ENCODE measurements around the gene MYEOV. TPM values are rescaled to one million over a fixed set of nuclear protein-coding genes. Genes with fewer than 3 reads are reported as not detected.

The MYEOV gene
- total RNA-seq, 4 donors from 2014 or later: 4.8 to 26.7 (median 9.4) TPM

- Histone ChIP-seq H3K27ac (peak overlapping the region in 3 of 4 donors; percentile 75 to 81 (median 80)), H3K9me3 (no peaks in the 10 kb centered on the region), H3K4me1 (peaks cover 4 to 76% (median 29%) of the 10 kb centered on the region in 4 donors), H3K36me3 (no peaks in the 10 kb centered on the region), H3K27me3 (no peaks in the 10 kb centered on the region), H3K4me3 (peak overlapping the region in 2 of 4 donors; percentile 33 to 34)
- TF ChIP-seq CTCF (IDR thresholded peaks at IDR 0.05) (no peak), EP300 (IDR thresholded peaks at IDR 0.05) (peak; percentile 54 to 91)
- peak; percentile 90 to 93 for DNase-seq (ENCODE audit: low spot score in 2 of 2)
- WGBS, 2 donors: 6 to 7% methylated on average over 18 of the region's 18 CpGs
Measured at GRCh38 chr11:69296890-69297786, 3.2 kb downstream of the MYEOV start.

GRCh38 chr11:69297787-69298266, 3.9 kb downstream of the MYEOV start:
- Histone ChIP-seq H3K9me3 (no peaks in the 10 kb centered on the region), H3K27me3 (no peaks in the 10 kb centered on the region), H3K4me3 (peak overlapping the region in 2 of 4 donors; percentile 33 to 34), H3K36me3 (no peaks in the 10 kb centered on the region), H3K4me1 (peaks cover 4 to 80% (median 29%) of the 10 kb centered on the region in 4 donors), H3K27ac (peak overlapping the region in 3 of 4 donors; percentile 75 to 81 (median 80))
- WGBS, 2 donors: 47 to 59% methylated on average over 13 of the region's 13 CpGs
- TF ChIP-seq POLR2A (IDR thresholded peaks at IDR 0.05): no peak
- no peak for TF ChIP-seq EP300 (IDR thresholded peaks at IDR 0.05)
- TF ChIP-seq CTCF (IDR thresholded peaks at IDR 0.05): no peak
- DNase-seq (ENCODE audit: low spot score in 2 of 2): no peak

GRCh38 chr11:69298267-69299022, 4.5 kb downstream of the MYEOV start:
- TF ChIP-seq POLR2A (IDR thresholded peaks at IDR 0.05) (no peak), EP300 (IDR thresholded peaks at IDR 0.05) (peak in 1 of 2 donors; percentile 77)
- Histone ChIP-seq H3K27me3 (no peaks in the 10 kb centered on the region), H3K36me3 (no peaks in the 10 kb centered on the region), H3K4me1 (peaks cover 4 to 76% (median 29%) of the 10 kb centered on the region in 4 donors), H3K4me3 (peak overlapping the region in 2 of 4 donors; percentile 33 to 34), H3K9me3 (no peaks in the 10 kb centered on the region), H3K27ac (peak overlapping the region in 3 of 4 donors; percentile 75 to 81 (median 80))
- peak; percentile 54 to 68 for DNase-seq (ENCODE audit: low spot score in 2 of 2)
- 19 to 30% methylated on average over 22 of the region's 22 CpGs for WGBS, 2 donors

GRCh38 chr11:69299023-69299461, 5.1 kb downstream of the MYEOV start:
- no peaks in the 10 kb centered on the region for H3K36me3 ChIP-seq

More at GRCh38 chr11:69299023-69299461, 5.1 kb downstream of the MYEOV start:
- H3K27ac ChIP-seq: peak overlapping the region in 3 of 4 donors; percentile 75 to 81 (median 80)
- 89 to 90% methylated on average over 10 to 11 of the region's 11 CpGs for WGBS, 2 donors
- no peak overlapping the region for H3K4me3 ChIP-seq
- DNase-seq (ENCODE audit: low spot score in 2 of 2): no peak
- peaks cover 4 to 71% (median 29%) of the 10 kb centered on the region in 4 donors for H3K4me1 ChIP-seq
- no peak for TF ChIP-seq EP300 (IDR thresholded peaks at IDR 0.05)
- no peak for TF ChIP-seq POLR2A (IDR thresholded peaks at IDR 0.05)
- TF ChIP-seq CTCF (IDR thresholded peaks at IDR 0.05): no peak
- H3K27me3 ChIP-seq: no peaks in the 10 kb centered on the region
- H3K9me3 ChIP-seq: no peaks in the 10 kb centered on the region
